GM21528 (cell line): ENCODE measurements around the gene CCT3.
"Not testable (repeated sequence)": the region's sequence is repeated elsewhere in the genome, so short reads cannot be mapped to it uniquely, and the experiment has no call there.

Source experiments
- ATAC-seq: cut with Tn5 transposase; IDR thresholded peaks from one replicate; pipeline ENCODE4 v1.9.1; 2021; ENCODE audit warnings: mild to moderate bottlenecking, moderate library complexity; ENCODE audit not compliant: unreplicated experiment, low FRiP score

CCT3 gene

DNA sequence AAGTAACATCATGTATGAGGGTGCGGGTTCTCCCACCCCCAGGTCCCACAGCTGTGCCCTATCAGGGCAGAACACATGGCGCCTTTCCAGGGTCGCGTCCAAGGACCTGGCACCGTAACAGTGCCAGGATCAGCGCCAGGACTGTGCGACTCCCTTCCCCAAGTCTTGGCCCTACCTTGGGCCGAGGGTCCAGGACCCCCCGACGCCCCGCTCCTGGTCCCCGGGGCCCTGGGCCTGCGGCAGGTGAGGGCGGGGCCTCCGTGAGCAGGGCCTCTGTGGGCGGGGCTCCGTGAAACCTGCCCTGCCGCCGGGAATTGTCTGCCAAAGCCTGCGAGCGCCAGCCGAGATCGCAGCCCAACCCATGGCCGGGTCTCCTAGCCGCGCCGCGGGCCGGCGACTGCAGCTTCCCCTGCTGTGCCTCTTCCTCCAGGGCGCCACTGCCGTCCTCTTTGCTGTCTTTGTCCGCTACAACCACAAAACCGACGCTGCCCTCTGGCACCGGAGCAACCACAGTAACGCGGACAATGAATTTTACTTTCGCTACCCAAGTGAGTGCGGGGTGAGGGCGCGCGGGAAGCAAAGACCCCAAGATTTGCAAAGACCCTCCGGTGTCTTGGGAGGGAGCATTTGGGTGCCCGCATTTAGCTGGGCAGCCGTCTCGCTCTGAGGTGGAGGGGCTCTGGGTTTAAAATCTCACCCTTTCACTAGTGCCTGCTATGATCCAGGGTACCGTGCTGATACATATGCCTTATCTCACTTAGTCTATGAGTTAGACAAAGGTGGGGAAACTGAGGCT is 31.0 kb upstream of the CCT3 start, which contains the start of gene RHBG:
Gene RHBG (plus strand): TSS at position 323 of the 796 bp plus-strand sequence. CDS start 39 bp downstream, at position 362.
- no peak for ATAC-seq

DNA sequence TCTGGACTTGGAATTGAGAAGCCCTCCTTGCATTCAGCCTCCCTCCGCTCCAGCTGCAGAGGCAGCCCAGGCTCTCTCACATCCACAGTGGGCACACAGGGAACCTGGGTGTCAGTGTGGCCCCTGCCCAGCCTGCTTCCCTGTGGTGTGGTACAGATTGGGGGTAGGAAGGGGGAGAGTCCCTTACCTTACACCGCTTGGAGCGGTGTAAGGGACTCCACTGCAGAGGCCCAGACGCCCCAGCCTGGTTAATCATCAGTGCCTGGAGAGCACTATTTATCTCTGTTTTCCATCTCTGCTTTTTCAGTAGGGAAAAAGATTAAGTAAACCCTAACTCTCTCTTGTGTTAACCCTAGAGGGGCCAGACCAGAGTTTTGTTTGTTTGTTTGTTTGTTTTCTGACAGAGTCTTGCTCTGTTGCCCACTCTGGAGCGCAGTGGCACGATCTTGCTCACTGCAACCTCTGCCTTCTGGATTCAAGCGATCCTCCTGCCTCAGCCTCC is 30.1 kb upstream of the CCT3 start:
- no peak for ATAC-seq

DNA sequence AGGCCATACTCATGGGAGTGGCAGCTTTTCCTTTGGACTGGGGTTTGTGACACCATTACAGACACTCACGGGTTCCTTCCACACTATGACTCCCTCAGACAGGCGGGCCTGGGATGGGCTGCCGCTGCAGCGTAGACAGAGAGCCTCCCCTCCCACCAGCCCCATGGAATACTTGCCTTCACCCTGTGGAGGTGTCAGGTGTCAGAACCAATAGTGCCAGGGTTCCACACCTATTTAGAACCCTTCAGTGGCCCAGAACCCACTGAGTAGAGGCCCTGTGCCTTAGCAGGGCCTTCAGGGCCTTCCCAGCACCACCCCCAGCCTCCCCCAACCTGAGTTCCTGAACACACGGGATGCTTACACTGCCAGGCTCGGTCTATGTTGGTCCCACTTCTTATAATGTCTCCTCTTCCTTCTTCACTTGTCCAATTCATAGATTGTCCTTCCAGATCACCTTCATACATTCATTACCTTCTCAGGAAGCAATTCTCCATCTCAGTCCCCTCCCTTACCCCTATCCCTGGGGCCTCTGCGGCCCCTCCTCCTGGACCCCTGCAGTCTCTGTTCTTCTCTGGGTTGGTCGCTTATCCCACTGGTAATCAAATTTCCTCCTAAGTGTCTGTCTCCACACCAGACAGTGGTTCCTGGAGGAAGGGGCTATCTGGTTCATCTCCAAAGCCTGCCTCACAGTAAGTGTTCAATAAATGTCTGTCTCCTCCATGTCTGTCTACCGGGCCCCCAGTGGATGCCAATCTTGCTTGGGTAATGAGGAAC is 29.5 kb upstream of the CCT3 start:
- no peak for ATAC-seq

DNA sequence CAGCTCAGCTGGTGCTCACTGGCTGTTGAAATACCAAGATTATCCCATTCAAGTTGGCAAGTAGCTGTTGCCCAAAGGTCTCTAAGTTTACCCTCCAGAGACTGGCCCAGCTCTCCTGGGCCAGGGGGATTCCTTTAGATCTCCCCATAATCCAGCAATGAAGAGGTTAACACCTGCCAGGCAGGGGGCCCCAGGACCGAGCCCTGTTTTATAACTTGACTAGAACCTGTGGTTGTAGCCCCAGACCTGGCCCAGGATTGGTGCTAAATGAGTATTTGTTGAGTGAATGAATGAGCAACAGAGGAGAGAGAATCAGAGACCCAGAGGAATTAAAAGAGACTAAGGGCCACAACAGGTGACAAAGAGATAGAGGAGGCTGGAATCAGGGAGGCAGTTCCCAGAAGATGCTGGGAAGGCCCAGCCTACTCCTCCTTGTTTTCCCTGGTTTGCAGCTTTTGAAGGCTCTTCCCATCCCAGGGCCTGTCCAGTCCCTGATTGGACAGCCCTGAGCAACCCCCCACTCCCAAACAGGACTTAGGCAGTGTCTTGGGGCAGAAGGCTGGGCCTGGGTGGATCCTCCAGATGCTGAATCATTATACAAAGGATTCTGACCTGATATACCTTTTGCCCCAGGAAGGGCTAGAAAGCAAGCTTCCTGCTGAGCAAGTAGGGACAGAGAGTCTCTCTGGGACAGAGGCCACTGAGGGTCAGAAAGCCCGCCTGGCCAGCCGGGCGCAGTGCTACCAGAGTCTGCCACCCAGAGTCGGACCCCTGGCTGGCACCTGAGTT is 28.5 kb upstream of the CCT3 start:
- no peak for ATAC-seq

DNA sequence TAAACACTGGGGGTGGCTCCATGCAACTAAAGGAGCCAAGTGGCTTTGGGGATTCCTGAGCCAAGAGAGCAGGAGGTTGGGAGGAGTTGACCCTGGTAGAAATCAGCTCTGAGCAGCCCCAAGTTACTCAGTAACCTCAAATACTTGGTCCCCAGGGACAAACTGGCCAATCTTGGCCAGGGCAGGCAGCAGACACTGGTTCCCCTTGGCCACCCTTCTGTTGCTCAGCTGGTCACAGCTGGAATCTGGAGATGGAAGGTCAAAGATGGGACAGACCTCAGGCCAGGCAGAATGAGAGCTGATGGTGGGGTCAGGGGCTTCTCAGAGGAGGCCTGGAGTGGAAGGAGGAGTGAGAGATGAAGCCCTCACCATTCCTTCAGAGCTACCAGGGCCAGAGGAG is 27.7 kb upstream of the CCT3 start:
- no peak for ATAC-seq

DNA sequence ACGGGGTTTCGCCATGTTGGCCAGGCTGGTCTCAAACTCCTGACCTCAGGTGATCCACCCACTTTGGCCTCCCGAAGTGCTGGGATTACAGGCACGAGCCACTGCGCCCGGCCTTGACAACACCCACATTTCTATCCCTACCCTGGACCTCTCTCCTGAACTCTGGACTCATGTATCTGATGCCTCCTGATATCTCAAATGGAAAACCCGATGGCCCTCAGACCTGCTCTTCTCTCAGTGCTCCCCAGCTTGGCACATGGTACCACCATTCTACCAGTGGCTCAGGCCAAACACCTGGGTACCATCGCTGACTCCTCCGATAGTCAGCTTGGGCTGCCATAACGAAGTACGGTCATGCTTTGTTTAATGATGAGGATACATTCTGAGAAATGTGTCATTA is 22.4 kb upstream of the CCT3 start:
- ATAC-seq, result no peak

DNA sequence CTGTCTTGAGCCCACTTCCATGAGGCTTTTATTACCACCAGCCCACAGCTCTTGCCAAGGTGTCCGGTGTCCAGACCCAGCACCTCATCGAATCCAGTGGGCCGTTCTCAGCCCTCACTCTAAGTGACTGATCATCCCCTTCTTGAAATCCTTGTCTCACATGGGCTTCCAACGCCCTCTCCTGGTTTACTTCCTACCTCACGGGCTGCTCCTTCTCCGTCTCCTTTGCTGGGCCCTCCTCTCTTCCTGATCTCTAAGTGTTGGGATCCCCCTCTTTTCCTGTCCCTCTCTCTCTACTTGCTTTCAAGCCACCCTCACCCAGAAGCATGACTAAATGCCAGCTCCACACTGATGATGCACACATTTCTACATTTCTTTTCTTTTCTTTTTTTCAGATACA is 21.9 kb upstream of the CCT3 start:
- ATAC-seq, result no peak

DNA sequence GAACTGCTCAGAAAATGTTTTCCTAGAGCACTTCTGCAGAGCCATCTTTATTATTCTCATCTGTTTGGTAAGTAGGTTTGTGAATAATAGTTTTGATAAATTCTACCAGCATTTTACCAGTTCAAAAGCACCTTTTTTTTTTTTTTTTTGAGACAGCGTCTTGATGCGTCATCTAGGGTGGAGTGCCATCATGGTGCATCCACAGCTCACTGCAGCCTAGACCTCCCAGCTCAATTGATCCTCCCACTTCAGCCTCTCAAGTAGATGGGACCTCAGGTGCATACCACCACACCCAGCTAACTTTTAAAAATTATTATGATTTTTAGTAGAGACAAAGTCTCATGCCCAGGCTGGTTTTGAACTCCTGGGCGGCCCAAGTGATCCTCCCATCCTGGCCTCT is 21.2 kb upstream of the CCT3 start:
- no peak for ATAC-seq

DNA sequence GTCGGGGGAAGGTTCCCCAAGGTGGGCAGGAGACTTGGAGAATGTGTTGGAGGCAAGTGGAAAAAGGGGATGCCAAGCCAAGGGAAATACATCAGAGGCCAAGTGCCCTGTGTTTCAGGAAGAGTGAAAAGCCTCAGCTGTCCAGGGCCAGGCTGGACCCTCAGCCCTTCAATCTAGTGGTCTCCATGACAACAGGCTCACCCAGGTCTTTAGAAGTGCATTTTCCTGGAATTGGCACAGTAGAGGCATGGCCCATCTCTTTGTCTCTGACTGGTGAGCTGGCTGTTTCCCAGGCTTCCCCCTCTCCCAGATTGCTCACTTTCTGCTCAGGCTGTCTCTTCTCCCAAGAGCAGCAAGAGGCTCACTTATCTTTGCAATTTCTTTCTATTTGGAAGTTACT is 20.5 kb upstream of the CCT3 start:
- no peak for ATAC-seq

DNA sequence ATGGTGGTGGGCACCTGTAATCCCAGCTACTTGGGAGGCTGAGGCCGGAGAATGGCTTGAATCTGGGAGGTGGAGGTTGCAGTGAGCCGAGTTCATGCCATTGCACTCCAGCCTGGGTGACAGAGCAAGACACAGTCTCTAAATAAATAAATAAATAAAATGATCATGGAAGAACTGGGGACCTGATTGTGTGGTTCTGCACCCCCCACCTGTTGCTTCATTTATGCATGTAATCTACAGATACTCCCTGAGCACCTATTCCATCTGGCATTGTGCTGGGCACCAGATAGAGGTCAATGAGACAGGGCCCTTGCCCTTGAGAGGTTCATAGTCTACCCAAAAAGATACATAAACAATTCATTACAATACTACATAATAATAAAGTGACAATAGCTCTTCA is 19.9 kb upstream of the CCT3 start:
- no peak for ATAC-seq

DNA sequence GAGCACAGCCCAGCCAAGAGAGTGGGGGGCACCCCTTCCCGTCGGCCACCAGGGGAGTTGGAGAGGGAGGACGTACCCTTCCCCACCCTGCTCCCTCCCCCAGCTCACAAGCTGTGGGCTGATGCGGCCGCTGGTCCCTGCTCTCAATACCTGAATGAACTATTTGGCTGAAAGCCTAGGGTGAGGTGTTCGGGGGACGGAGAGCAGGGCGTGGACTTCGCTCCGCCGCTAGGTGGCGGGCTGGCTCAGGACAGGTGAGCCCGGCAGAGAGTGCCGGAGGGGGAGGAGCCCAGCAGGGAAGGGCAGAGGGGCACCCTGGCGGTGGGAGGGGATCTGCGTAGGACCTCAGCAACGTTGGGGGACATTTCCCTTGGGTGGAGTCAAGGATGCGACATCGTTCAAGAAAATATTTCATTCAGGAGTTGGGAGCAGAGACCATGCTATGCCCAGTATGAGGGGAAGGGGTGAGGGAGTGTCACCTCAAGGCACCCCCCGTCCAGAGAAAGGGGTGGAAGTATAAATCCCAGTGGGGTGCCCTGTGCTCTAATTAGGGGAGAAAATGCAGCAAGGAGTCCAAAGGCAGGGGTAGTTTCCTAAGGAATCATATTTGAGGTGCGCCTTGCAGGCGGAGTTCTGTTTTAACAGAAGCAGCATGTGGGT is 18.9 kb upstream of the CCT3 start:
- ATAC-seq, result no peak

DNA sequence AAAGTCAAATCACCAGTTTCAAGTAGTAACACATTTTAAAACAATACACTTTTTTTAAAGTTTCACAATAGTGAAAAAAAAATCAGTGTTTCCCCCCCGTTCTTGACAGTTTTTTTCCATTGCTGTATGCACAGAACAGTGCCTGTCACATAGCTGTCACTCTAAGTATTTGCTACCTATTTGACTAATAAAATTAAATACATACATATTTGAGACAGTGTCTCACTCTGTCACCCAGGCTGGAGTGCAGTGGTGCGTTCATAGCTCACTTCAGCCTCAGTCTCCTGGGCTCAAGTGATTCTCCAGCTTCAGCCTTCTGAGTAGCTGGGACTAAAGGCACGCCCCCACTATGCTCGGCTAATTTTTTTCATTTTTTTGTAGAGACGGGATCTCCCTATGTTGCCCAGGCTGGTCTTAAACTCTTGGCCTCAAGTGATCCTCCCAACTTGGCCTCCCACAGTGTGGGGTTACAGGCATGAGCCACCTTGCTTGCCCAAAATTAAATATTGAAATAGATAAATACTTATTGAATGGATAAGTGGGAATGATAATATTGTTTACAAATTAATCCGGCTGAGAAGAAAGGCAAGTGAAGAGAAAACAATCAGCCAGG is 18.3 kb upstream of the CCT3 start:
- no peak for ATAC-seq

DNA sequence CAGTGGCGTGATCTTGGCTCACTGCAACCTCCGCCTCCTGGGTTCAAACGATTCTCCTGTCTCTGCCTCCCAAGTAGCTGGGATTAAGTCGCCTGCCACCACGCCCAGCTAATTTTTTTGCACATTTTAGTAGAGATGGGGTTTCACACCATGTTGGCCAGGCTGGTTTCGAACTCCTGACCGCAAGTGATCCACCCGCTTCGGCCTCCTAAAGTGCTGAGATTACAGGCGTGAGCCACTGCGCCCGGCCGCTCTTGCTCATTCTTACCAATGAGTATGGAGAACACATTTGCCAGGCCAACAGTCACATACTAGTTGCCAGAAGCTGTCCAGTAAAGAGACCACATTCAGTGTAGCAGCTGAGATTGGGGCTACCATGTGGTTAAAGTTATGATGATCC is 14.4 kb upstream of the CCT3 start:
- ATAC-seq, result not testable (repeated sequence)

DNA sequence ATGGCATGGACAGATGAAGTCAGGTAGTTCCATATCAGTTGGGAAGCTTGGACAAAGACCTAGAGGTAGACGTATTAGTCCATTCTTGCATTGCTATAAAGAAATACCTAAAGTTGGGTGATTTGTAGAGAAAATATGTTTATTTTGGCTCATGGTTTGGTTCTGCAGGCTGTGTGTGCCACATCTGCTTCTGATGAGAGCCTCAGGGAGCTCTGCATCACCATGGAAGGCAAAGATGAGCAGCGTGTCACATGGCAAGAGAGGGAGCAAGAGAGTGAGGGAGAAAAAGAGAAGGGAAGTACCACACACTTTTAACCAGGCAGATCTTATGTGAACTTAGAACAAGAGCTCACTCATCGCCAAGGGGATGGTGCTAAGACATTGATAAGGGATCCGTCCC is 9.2 kb upstream of the CCT3 start:
- no peak for ATAC-seq

DNA sequence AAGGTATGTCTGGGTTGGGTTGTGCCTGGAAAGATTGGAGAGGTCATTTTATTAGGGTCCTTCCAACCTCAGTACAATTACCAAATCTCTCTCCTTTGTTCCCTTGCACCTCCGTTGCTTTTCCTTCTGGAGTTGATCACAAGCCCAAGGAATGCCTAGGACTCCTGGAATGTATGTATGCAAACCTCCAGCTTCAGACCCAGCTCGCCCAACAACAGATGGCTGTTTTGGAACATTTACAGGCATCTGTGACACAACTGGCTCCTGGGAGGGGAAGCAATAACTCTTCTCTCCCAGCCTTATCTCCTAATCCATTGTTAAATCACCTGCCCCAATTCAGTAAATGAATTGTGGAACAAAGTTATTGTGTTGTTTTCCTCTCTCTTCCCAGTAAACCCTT is 8.5 kb upstream of the CCT3 start:
- ATAC-seq, result no peak

DNA sequence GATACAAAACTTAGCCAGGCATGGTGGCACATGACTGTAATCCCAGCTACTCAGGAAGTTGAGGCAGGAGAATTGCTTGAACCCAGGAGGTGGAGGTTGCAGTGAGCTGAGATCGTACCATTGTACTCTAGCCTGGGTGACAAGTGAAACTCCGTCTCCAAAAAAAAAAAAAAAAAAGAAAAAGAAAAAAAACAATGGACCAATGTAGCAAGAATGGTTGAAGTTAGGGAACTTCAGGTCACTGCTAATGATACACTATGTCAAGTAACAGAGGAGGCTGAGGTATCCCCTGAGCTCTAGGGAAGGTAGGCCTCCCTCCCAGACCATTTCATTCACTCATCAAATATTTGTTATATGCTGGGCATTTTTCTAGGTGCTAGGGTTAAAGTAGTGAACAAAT is 7.9 kb upstream of the CCT3 start:
- ATAC-seq, result not testable (repeated sequence)

DNA sequence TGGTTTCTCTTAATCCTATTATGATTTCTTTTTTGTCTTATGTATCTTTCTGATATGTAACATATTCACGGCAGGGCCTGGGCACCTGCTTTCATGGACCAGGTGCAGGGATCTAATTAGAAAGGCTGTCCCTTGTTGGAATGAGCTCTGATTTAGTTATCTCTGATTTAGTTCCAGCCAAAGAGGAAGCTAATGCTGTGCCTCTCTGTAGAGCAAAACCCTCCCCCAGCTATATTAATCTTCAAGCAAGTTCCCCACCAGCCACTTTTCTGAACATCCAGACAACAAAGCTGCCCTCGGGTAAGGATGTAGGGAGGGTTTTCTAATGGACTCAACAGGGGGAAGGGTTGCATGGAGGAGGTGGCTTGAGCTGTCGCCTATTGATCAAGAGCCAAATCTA is 6.3 kb upstream of the CCT3 start:
- no peak for ATAC-seq

DNA sequence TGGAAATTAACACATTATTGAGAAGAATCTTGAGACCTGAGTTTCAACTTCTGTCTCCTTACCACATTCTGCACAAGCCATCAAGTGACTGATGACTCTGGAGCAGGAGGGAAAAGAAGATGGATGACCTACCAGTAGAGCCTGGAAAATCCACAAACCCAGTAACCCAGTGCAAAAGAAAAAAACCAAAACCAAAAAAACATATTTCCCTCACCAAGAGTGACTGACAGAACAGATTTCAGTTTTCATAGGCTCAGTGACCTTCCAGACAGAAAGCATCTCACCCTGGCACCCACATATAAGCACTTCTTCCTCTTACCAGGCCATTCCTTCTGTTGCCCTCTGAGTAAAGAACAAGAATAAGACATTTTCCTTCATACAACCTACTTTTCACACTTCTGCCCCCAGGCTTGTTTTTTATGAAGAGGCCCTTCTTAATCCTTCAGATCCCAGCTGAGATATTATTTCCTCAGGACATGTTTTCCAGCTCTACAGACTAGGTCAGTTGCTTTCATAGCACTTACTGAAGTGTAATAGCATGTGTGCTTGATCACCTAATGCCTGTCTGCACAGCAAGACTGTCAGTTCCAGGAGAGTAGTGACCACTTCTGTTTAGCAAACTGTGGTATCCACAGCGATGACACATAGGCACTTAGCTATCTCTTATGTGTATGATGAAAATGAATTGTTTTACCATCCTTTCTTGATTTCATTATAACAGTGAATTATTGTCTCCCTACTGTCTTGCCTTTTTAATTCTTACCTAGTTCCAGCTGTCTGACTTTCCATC is 4.3 kb upstream of the CCT3 start:
- no peak for ATAC-seq

DNA sequence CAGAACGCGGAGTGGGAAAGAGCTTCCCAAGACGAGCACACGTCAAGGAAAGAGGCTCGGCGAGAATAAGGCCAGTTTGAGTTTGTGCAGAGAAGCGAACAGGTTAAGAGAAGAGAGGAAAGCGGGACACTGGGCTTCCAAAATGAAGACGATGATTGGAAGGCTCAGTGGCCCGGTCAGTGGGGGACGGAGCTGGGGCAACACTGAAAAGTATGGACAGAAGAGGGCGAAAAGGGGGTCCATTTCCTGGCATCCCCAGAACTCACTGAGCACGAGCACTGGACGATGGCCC is 258 bp downstream of the CCT3 start:
- peak; percentile 21 for ATAC-seq
